PC-9 (cell line): ENCODE measurements around the gene ERC2. TPM values are rescaled to one million over a fixed set of nuclear protein-coding genes. Genes with fewer than 3 reads are reported as not detected.

ENCODE experiments used
- BruUV-seq: library from RNA; stranded (reverse); fragments of 400-500 nt; replicated peaks from 2 replicates; lab custom pipeline; 2021; lab: Mats Ljungman, UMichigan
- CTCF ChIA-PET: fragments of 300-600 bp; sonication (Branson Sonifier 250); formaldehyde crosslinking; loops from one replicate; lab custom pipeline; 2022; ENCODE audit warnings: antibody characterized with exemption; lab: Charles Lee
- POLR2A ChIA-PET: fragments of 300-600 bp; sonication (Branson Sonifier 250); formaldehyde crosslinking; loops from one replicate; lab custom pipeline; 2022; ENCODE audit warnings: antibody characterized with exemption; ENCODE audit not compliant: unreplicated experiment; lab: Charles Lee
- DNase-seq, 2 experiments: peaks; one replicate each; pipeline versions ENCODE4 v3.0.0 to v3.0.0-alpha.2; 2015 to 2022; ENCODE audit warnings: mixed read lengths in 1 of 2
- H2AFZ ChIP-seq: fragments of 200-600 bp; sonication (generic); 2 replicates; pipeline ENCODE4 v1.8.1; 2017; ENCODE audit warnings: antibody characterized with exemption
- H3F3A ChIP-seq: fragments of 200-600 bp; sonication (generic); 2 replicates; pipeline ENCODE4 v1.8.1; 2017; ENCODE audit warnings: antibody characterized with exemption, mild to moderate bottlenecking, low read depth; ENCODE audit not compliant: insufficient read depth
- H3K27ac ChIP-seq: fragments of 200-600 bp; sonication (generic); 2 replicates; pipeline ENCODE4 v1.6.1; 2016; ENCODE audit warnings: mixed run types
- H3K27me3 ChIP-seq: fragments of 200-600 bp; sonication (generic); 2 replicates; pipeline ENCODE4 v1.6.1; 2016; ENCODE audit warnings: low read depth, mixed run types; ENCODE audit not compliant: insufficient read depth
- H3K36me3 ChIP-seq: fragments of 200-600 bp; sonication (generic); 2 replicates; pipeline ENCODE4 v1.6.1; 2016; ENCODE audit warnings: low read depth, mixed run types
- H3K4me1 ChIP-seq: fragments of 200-600 bp; sonication (generic); replicated peaks from 2 replicates; pipeline ENCODE4 v1.6.1; 2016; ENCODE audit warnings: mixed run types; ENCODE audit not compliant: insufficient read depth
- H3K4me2 ChIP-seq: fragments of 200-600 bp; sonication (generic); 2 replicates; pipeline ENCODE4 v1.6.1; 2017; ENCODE audit warnings: mixed run types
- H3K4me3 ChIP-seq: fragments of 200-600 bp; sonication (generic); 2 replicates; pipeline ENCODE4 v1.6.1; 2016; ENCODE audit warnings: mixed run types
- H3K79me2 ChIP-seq: fragments of 200-600 bp; sonication (generic); 2 replicates; pipeline ENCODE4 v1.6.1; 2017; ENCODE audit warnings: low read depth, mixed run types
- H3K9me2 ChIP-seq: fragments of 200-600 bp; sonication (generic); 2 replicates; pipeline ENCODE4 v1.8.1; 2017; ENCODE audit warnings: mild to moderate bottlenecking; ENCODE audit not compliant: insufficient read depth
- H3K9me3 ChIP-seq: fragments of 200-600 bp; sonication (generic); 2 replicates; pipeline ENCODE4 v1.8.1; 2016; ENCODE audit warnings: low read depth; ENCODE audit not compliant: insufficient read depth
- H4K20me1 ChIP-seq: fragments of 200-600 bp; sonication (generic); 2 replicates; pipeline ENCODE4 v1.8.1; 2017; ENCODE audit not compliant: insufficient read depth
- CTCF ChIP-seq: fragments of 200-600 bp; sonication (generic); conservative IDR thresholded peaks from 2 replicates; pipeline ENCODE4 v1.6.1; 2017; ENCODE audit warnings: mixed run types, antibody characterized with exemption, mild to moderate bottlenecking, moderate library complexity
- EZH2 ChIP-seq: fragments of 200-600 bp; sonication (generic); IDR thresholded peaks from 2 replicates; pipeline ENCODE4 v1.8.0; 2017; ENCODE audit warnings: antibody characterized with exemption, low read depth
- intact Hi-C: fragments of 100-400 bp; cut with micrococcal nuclease; formaldehyde crosslinking; loops from one replicate; pipeline ENCODE4 v1.10.0; 2022; ENCODE audit not compliant: unreplicated experiment
- total RNA-seq: library from RNA; stranded (reverse); gene quantifications from 2 replicates; pipeline ENCODE4 v1.2.3, GENCODE V29; 2021

Gene ERC2
- total RNA-seq, 1 experiment from 2014 or later: 1.4 TPM

GRCh38 chr3:55795746-55796145 lies 672.5 kb downstream of the ERC2 start:
- BruUV-seq: no TSS peak
- Histone ChIP-seq H3K27ac (no peak overlapping the region), H3K27me3 (no peaks in the 10 kb centered on the region), H2AFZ (no peak overlapping the region), H3K9me2 (no peaks in the 10 kb centered on the region), H3K4me2 (no peak overlapping the region), H3K36me3 (no peaks in the 10 kb centered on the region; the same call in 1 of the 2 replicates), H3F3A (no peaks in the 10 kb centered on the region), H3K9me3 (no peaks in the 10 kb centered on the region), H3K4me1 (peaks cover 34% of the 10 kb centered on the region), H3K79me2 (no peaks in the 10 kb centered on the region), H4K20me1 (no peaks in the 10 kb centered on the region), H3K4me3 (no peak overlapping the region)
- intact Hi-C loops: no loop called here
- peak in 1 of 2 experiments; percentile 72 for DNase-seq
- TF ChIP-seq CTCF (no peak), EZH2 (no peak)
- CTCF ChIA-PET: no interaction called here
- POLR2A ChIA-PET: no interaction called here

GRCh38 chr3:55795296-55795695 lies 673.0 kb downstream of the ERC2 start:
- Histone ChIP-seq H3K4me3 (no peak overlapping the region), H3F3A (no peaks in the 10 kb centered on the region), H3K4me2 (no peak overlapping the region), H3K79me2 (no peaks in the 10 kb centered on the region), H3K9me2 (no peaks in the 10 kb centered on the region), H3K36me3 (no peaks in the 10 kb centered on the region; the same call in 1 of the 2 replicates), H3K27ac (no peak overlapping the region), H4K20me1 (no peaks in the 10 kb centered on the region), H2AFZ (no peak overlapping the region), H3K9me3 (no peaks in the 10 kb centered on the region), H3K4me1 (peaks cover 38% of the 10 kb centered on the region), H3K27me3 (no peaks in the 10 kb centered on the region)
- CTCF ChIA-PET: no interaction called here
- DNase-seq: no peak
- TF ChIP-seq CTCF: no peak
- TF ChIP-seq EZH2: no peak
- no TSS peak for BruUV-seq
- POLR2A ChIA-PET: no interaction called here
- intact Hi-C loops: no loop called here

DNA sequence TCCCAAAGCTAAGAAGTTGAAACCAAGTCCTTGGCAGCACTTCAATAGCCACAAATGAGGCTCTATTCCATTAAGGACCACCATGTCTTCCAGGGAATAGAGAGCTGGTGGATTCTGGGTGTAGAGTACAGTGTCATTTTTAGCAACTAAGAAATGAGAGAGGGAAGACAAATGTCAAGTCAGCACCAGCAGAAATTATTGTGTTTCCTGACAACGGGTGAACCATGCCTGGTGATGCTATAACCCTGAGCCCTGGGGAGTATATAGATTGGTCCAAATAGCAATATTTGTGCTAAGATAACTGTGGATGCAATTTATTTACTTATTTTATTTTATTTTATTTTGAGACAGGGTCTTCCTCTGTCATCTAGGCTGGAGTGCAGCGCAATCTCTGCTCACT lies 675.5 kb downstream of the ERC2 start:
- Histone ChIP-seq H3K4me1 (peaks cover 39% of the 10 kb centered on the region), H4K20me1 (no peaks in the 10 kb centered on the region), H3K27ac (no peak overlapping the region), H3K4me2 (no peak overlapping the region), H3K4me3 (no peak overlapping the region), H3K9me2 (no peaks in the 10 kb centered on the region), H3K9me3 (no peaks in the 10 kb centered on the region), H3K27me3 (no peaks in the 10 kb centered on the region), H3F3A (no peaks in the 10 kb centered on the region), H3K79me2 (no peaks in the 10 kb centered on the region), H2AFZ (no peak overlapping the region), H3K36me3 (no peaks in the 10 kb centered on the region; the same call in 1 of the 2 replicates)
- TF ChIP-seq CTCF: no peak
- no peak for TF ChIP-seq EZH2
- BruUV-seq: no TSS peak
- intact Hi-C loops: no loop called here
- DNase-seq: no peak
- CTCF ChIA-PET: no interaction called here
- POLR2A ChIA-PET: no interaction called here
